Measurements from ENCODE around the gene ARL5C. TPM values are rescaled to one million over a fixed set of nuclear protein-coding genes. Genes with fewer than 3 reads are reported as not detected.
"Not testable (repeated sequence)": the region's sequence is repeated elsewhere in the genome, so short reads cannot be mapped to it uniquely, and the experiment has no call there.

Gene ARL5C
- total RNA-seq, 1 donor from 2014 or later, result not detected

- intact Hi-C loops (cut with DNase I), result no loop called here
- TF ChIP-seq CTCF (IDR thresholded peaks at IDR 0.05), result no peak
- Histone ChIP-seq H3K27me3 (ENCODE audit: low read depth) (peaks cover 8% of the 10 kb centered on the region), H3K36me3 (peaks cover under 1% of the 10 kb centered on the region), H3K4me1 (peaks cover 6% of the 10 kb centered on the region), H3K27ac (no peak overlapping the region), H3K9me3 (no peaks in the 10 kb centered on the region), H3K4me3 (no peak overlapping the region)
- no peak for ATAC-seq
- no peak for DNase-seq
These were observed 4.1 kb upstream of the ARL5C start for GRCh38 chr17:39170109-39170508.

GRCh38 chr17:39169518-39169917 lies 3.6 kb upstream of the ARL5C start:
- TF ChIP-seq CTCF (IDR thresholded peaks at IDR 0.05), result no peak
- Histone ChIP-seq H3K27me3 (ENCODE audit: low read depth) (peaks cover 9% of the 10 kb centered on the region), H3K4me3 (no peak overlapping the region), H3K36me3 (no peaks in the 10 kb centered on the region), H3K4me1 (peaks cover 9% of the 10 kb centered on the region), H3K9me3 (no peaks in the 10 kb centered on the region), H3K27ac (no peak overlapping the region)
- no peak for ATAC-seq
- no peak for DNase-seq
- intact Hi-C loops (cut with DNase I), result no loop called here

- intact Hi-C loops (cut with DNase I), result no loop called here
- peaks cover 13% of the 10 kb centered on the region for H3K4me1 ChIP-seq
- peaks cover 9% of the 10 kb centered on the region for H3K27me3 ChIP-seq (ENCODE audit: low read depth)
- no peaks in the 10 kb centered on the region for H3K36me3 ChIP-seq
- no peak overlapping the region for H3K27ac ChIP-seq
- no peak for TF ChIP-seq CTCF (IDR thresholded peaks at IDR 0.05)
- no peak for DNase-seq
- no peak overlapping the region for H3K4me3 ChIP-seq
- H3K9me3 ChIP-seq, result no peaks in the 10 kb centered on the region
- no peak for ATAC-seq
These were observed 3.1 kb upstream of the ARL5C start for GRCh38 chr17:39169101-39169500.

GRCh38 chr17:39168503-39168902 lies 2.5 kb upstream of the ARL5C start:
- DNase-seq; H3K36me3 ChIP-seq; intact Hi-C loops (cut with DNase I); ATAC-seq; H3K27ac ChIP-seq; H3K4me3 ChIP-seq; H3K27me3 ChIP-seq (ENCODE audit: low read depth); H3K9me3 ChIP-seq: not testable (repeated sequence)
- peaks cover 15% of the 10 kb centered on the region for H3K4me1 ChIP-seq

GRCh38 chr17:39167476-39167875 lies 1.5 kb upstream of the ARL5C start:
- Histone ChIP-seq H3K4me1 (peaks cover 15% of the 10 kb centered on the region), H3K27me3 (ENCODE audit: low read depth) (peaks cover 9% of the 10 kb centered on the region), H3K36me3 (no peaks in the 10 kb centered on the region), H3K27ac (no peak overlapping the region), H3K9me3 (no peaks in the 10 kb centered on the region), H3K4me3 (no peak overlapping the region)
- ATAC-seq (no peak), DNase-seq (no peak)
- intact Hi-C loops (cut with DNase I), result no loop called here
- no peak for TF ChIP-seq CTCF (IDR thresholded peaks at IDR 0.05)

- no peak overlapping the region for H3K4me3 ChIP-seq
- H3K9me3 ChIP-seq, result no peaks in the 10 kb centered on the region
- H3K36me3 ChIP-seq, result no peaks in the 10 kb centered on the region
- H3K27ac ChIP-seq, result no peak overlapping the region
- DNase-seq, result no peak
- no peak for TF ChIP-seq CTCF (IDR thresholded peaks at IDR 0.05)
- no peak for ATAC-seq
- intact Hi-C loops (cut with DNase I), result no loop called here
- peaks cover 9% of the 10 kb centered on the region for H3K27me3 ChIP-seq (ENCODE audit: low read depth)
- peaks cover 15% of the 10 kb centered on the region for H3K4me1 ChIP-seq
These were observed 725 bp upstream of the ARL5C start for GRCh38 chr17:39166437-39167335.
